Measurements from ENCODE around the gene SSB.

GRCh38 chr2:169808221-169808620 is 9.6 kb downstream of the SSB start:
- TF ChIP-seq CTCF (IDR thresholded peaks at IDR 0.05; ENCODE audit: poor library complexity, severe bottlenecking), result no peak
- TF ChIP-seq EZH2 (IDR thresholded peaks at IDR 0.05; ENCODE audit: borderline replicate concordance, insufficient read depth, low read length, poor library complexity, severe bottlenecking), result no peak

Measured in neural cell (in vitro differentiated cells).